HG03039 (cell line): ENCODE data around the gene TPH2.

Experiments used
- ATAC-seq: cut with Tn5 transposase; IDR thresholded peaks from one replicate; pipeline ENCODE4 v1.9.1; 2021; ENCODE audit warnings: mild to moderate bottlenecking, moderate library complexity; ENCODE audit not compliant: unreplicated experiment

TPH2 gene

GRCh38 chr12:71938728-71939385 lies at the start of gene TPH2:
TSS of gene TPH2 (plus strand) at chr12:71938845. CDS start at chr12:71938987, 142 bp downstream.
- ATAC-seq = peak; percentile 37

DNA sequence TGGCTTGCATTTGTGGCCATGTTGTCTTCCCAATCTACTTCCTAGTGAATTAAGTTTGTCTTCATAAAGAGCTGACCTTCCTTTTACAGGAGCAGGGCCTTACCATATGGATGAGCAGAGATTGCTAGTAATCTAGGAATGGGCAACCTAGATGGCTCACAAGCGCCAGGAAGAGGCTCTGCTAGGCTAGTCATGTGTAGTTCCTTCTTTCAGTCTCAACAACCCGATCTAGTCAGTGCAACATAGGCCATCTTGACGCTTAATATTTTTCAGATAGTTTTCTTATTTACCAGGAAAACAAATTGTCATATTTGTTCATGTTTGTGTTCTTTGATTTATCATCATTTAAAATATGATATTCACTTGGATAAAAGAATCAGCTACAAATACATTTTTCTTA lies 48.2 kb upstream of the TPH2 start:
- no peak for ATAC-seq

GRCh38 chr12:71892059-71892458 lies 46.6 kb upstream of the TPH2 start:
- ATAC-seq = no peak

DNA sequence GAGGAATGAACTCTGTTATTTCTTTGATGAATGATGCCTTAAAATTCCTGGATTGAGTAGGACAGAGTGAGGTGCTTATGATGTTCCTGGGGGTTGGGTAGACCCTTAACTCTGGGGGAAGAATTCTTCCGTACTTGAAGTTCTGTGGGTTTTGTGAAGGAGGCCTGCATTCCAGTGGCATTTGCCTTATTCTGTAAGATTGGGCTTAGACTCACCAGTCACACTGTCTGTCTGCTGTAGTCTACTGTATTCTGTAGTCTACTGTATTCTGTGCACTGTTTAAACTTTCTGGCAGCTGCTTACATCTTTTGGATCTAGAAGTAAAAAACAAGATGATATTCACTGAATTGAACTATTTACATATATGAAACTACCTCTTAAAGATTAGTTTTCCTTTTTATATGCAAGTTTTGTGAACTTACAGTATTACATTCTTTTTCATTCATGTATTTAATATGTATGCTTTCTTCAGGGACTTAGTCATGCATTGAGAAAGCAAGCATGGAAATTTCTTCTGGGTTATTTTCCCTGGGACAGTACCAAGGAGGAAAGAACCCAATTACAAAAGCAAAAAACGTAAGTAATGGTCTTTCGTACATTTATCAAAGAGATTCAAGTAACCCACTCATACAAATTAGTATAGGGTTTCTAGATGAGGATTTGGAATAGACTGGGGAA lies 42.3 kb upstream of the TPH2 start:
- ATAC-seq = no peak

DNA sequence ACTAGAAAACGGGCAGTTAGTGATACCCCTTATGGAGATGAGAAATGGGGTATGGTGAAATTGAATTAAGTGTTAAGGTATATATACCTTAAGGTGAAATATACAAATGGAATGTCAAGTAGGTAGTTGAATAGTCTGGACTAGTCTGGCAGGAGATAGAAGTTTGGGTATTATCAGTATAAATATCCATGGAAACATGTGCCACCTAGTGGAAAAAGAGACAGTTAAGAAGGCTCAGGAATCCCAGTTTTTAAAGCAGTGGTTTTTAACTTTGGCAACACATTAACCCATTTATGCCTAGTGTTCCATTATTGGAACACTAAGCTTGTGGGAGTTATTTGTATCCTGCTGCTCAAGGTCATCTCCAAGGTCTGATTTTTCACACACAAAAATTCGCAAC lies 38.6 kb upstream of the TPH2 start:
- ATAC-seq = no peak

GRCh38 chr12:71904629-71905028 lies 34.0 kb upstream of the TPH2 start:
- ATAC-seq = no peak

GRCh38 chr12:71935594-71935993 lies 3.1 kb upstream of the TPH2 start:
- peak; percentile 91 for ATAC-seq

DNA sequence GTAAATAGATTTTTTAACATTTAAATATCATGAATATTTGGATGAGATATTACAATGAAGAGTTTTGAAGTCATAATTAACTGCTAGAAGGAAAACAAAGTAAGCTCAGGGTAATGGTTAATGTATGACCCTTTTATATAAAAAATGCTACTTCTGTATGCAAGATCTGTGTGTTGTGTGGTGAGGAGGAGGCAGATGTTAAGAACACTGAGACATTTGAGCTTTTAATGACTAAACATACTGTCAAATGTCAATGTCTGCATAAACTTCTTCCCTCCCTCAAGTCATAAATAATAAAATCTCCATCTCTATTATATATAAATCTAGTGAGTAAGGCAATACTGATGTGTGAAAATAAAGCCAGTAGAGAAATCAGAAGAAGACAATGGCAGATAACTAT lies 1.4 kb downstream of the TPH2 start:
- no peak for ATAC-seq

DNA sequence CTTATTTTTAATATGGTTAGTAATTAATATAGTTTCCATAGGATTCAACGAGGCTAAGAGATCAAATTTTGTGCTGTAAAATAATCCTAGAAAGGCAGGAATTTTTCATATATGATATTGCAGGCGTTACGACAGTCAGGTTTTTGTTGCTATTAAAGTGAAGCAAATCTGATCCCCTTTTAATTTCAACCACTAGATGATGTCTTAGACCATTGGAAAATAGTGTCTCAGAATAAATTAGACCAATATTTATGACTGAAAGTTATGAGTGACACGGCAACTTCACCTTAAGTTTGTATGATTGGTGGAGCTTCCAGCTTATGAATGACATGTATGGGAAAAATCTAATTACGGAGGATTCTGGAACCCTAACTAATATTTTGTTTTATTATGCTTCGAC lies 2.5 kb downstream of the TPH2 start:
- no peak for ATAC-seq

DNA sequence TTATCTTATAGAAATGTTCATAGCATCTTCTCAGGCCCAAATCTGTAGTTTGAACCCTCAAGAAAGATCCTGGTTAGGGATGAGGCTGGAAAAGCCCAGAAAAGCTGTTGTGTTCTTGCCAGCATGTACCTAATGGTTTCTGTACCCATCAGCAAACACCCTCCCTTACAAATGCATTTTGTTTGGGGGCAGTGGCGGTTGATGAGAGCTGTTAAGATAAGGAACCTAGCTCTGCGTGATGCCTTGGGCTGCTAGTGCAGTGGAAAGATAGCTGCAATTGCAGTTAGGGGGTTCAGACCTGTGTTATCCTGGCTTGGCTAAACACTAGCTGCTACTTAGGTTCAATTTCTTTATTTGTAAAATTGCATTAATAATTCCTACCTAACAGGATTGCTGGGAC lies 3.6 kb downstream of the TPH2 start:
- ATAC-seq = no peak

- no peak for ATAC-seq
Observed at GRCh38 chr12:71942703-71943102, 4.1 kb downstream of the TPH2 start.

GRCh38 chr12:71945121-71945520 lies 6.5 kb downstream of the TPH2 start:
- no peak for ATAC-seq

GRCh38 chr12:71945883-71946282 lies 7.2 kb downstream of the TPH2 start:
- no peak for ATAC-seq

DNA sequence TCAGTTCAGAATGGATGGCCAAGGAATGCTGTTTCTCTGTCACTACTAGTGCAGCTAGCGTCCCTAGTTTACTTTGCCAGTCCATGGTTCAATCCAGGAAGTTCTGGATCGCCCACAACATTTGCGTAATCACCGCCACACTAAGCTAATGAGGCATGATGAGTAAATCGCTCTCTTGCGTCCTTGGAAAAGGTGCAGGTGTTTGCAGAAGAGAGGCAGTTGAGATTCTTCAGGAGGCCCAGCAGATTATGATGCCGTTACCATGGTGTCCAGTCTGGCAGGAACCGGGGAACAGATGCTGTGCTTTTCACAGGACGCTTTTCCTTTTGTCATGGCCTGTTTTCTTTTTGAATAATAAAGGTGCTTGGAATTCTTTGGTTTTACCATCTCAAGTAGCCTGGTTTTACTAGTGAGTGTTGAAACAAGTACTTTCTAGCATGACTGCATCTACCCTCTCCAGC lies 9.0 kb downstream of the TPH2 start:
- no peak for ATAC-seq

DNA sequence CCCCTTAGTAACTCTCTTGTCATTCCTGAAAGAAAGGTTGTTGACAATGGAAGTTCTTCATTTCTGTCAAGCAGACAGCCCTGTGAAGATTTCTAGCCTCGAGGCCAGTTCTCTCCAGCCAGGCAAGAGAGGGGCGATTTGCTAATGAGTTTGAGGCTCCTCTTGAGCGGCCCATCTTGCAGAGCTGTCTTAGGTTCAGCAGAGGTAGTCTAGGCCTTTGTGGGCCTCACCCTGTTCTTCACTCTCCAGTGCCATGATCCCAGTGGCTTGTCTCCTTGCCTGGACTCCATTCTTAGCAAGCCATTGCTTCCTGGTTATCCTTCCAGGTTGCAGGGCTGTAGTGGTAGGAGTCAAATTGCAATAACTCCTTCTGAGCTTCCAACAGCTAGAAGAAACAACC lies 9.7 kb downstream of the TPH2 start:
- ATAC-seq = no peak

DNA sequence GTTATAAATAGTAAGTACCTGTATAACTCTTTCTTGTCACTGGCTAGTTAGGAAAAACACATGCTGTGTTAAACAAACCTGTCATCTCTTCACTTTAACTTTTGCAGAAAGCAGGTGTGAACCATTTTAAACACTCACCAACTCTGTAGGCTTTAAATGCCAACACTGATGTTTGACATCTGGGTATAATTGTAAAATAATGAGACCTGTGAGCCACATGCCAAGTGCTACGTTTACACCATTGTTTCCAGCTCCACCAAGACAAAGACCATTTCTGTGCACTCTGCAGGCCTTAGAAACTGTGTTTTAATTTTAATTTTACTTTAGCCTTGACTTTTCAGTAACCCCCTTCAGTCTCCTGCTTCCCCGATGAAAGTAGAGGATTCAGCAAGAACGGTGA lies 11.0 kb downstream of the TPH2 start:
- ATAC-seq = no peak

DNA sequence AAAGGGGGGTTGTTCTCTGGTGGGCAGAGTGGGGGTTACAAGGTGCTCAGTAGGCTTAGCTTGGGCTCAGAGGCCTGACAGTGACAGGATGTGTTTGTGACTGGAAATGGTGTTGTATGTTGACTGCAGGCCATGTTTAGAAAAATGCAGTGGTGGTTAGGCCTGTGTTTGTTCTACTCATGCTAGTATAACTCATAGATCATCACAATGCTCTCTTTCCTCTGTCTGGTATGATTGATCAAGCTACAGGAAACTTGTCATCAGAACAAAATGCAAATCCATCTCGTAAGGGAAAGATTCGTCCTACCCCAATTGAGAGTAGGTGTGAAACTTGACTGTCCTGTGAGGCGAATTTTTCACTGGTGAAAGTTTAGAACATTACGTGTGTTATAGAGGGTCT lies 11.8 kb downstream of the TPH2 start:
- no peak for ATAC-seq

DNA sequence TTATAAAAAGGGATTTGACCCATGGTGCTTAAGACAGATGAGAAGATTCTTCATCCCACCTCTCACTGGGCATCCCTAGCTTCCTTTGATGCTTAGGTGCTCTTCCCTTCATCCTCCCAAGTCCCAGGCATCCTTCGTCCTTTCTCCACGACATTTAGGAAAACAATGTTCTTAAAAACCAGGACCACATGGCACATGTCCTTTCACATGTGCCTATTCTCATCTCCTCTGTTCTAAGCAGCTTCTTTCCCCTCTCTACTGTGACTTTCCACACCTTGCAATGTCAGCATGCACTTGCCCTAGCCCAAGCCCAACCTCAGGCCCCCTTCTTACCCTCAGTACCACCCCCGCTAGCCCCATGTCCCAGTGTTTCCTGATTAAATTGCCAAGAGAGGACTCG lies 12.2 kb downstream of the TPH2 start:
- no peak for ATAC-seq

- no peak for ATAC-seq
Observed at GRCh38 chr12:71954083-71954778, 15.6 kb downstream of the TPH2 start.

DNA sequence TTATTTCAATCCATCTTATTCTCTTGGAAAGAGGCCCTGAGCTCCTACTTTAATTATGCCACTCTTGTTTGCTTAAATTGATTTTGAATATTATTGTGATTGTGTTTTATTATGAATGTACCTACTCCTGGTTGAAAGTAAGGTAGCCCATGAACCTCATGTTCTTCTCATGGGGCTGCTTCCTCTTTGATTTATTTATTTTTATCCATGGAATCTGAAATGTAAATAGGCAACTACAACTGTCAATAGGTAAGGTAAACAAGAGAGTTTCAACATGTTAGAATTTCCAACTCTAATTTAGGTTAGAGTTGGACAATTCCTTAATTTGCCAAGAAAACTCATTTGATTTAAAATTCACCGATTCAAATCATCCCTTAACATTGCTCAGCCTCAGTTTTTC lies 16.2 kb downstream of the TPH2 start:
- no peak for ATAC-seq

DNA sequence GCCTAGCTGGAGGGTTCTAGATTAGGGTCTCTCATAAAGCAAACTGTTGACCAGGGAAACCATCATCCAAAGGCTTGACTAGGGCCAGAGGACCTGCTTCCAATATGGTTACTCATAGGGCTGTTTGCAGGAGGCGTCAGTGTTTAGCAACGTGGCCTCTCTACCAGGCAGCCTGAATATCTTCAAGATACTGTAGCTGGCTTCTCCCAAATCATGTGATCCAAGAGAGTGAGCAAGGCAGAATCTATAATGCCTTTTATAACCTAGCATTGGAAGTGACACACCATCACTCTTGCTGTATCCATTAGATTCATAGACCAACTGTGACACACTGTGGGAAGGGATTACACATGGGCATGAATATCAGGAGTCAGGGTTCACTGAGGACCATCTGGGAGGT lies 17.3 kb downstream of the TPH2 start:
- no peak for ATAC-seq

- no peak for ATAC-seq
Observed at GRCh38 chr12:71958056-71958455, 19.4 kb downstream of the TPH2 start.
